Measurements from ENCODE around the gene ZFC3H1. TPM values are rescaled to one million over a fixed set of nuclear protein-coding genes. Genes with fewer than 3 reads are reported as not detected.
A peak's percentile ranks its signal among the peaks of the same experiment; 100 is the strongest.

Gene ZFC3H1
- total and polyA plus RNA-seq, 2 of the 13 experiments (the other 11 are each of a cell fraction or from before 2014, with no cell fraction given) = 17.1 to 38.3 TPM

DNA sequence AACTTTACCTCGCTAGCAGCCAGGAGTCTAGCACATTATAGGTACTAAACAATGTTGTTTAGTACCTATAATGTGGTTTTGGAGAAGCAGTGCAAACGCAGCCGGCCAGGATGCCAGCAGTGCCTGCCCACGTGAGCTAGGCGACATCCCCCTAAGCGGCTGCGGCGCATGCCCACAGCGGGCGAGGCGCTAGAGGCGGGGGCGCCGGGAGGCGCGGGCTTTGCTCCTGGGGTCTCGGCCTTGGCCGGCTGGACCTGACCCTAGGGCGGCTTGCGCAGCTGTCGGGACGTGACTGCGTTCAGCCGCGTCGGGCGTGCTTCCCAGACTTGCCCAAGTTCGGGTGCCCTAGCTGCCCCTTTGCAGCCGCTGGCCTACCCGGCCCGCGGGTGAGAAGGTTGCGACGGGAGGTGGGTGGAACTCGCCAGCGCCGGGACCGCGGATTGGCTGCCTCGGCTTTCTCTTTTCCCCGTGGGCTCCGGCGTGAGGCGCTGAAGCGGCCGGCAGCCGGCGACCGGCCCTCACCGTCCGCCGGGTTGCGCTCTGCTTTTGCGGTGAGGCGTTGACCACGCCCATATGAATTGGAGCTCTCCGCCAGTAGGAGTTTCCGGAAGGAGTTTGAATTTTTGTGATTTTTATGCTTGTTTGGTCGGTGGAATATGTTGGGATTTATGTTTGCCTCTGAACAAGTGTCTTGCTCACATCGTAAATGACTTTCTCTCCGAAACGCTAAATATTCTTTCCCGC is 22.4 kb upstream of the ZFC3H1 start, which contains the start of gene TMEM19 (continued):
- TF ChIP-seq KMT2A (CRISPR knock-in tag; IDR thresholded peaks at IDR 0.05) = peak; percentile 74; the same call in 1 of the 2 replicates
- TF ChIP-seq ZNF10 (CRISPR knock-in tag; IDR thresholded peaks at IDR 0.05; ENCODE audit: borderline replicate concordance, low read depth) = no peak
- no peak for TF ChIP-seq NFE2 (CRISPR knock-in tag; IDR thresholded peaks at IDR 0.05)
- TF ChIP-seq DR1 (CRISPR knock-in tag; IDR thresholded peaks at IDR 0.05) = peak; percentile 67
- no peak for TF ChIP-seq KLF15 (CRISPR knock-in tag; IDR thresholded peaks at IDR 0.05; ENCODE audit: borderline replicate concordance)
- no peak for TF ChIP-seq ZNF496 (CRISPR knock-in tag; IDR thresholded peaks at IDR 0.05; ENCODE audit: insufficient replicate concordance)
- TF ChIP-seq, protein P1, sequence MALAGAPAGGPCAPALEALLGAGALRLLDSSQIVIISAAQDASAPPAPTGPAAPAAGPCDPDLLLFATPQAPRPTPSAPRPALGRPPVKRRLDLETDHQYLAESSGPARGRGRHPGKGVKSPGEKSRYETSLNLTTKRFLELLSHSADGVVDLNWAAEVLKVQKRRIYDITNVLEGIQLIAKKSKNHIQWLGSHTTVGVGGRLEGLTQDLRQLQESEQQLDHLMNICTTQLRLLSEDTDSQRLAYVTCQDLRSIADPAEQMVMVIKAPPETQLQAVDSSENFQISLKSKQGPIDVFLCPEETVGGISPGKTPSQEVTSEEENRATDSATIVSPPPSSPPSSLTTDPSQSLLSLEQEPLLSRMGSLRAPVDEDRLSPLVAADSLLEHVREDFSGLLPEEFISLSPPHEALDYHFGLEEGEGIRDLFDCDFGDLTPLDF (CRISPR knock-in tag; IDR thresholded peaks at IDR 0.05) = no peak; the same call in 1 of the 2 replicates
- TF ChIP-seq, protein P2, sequence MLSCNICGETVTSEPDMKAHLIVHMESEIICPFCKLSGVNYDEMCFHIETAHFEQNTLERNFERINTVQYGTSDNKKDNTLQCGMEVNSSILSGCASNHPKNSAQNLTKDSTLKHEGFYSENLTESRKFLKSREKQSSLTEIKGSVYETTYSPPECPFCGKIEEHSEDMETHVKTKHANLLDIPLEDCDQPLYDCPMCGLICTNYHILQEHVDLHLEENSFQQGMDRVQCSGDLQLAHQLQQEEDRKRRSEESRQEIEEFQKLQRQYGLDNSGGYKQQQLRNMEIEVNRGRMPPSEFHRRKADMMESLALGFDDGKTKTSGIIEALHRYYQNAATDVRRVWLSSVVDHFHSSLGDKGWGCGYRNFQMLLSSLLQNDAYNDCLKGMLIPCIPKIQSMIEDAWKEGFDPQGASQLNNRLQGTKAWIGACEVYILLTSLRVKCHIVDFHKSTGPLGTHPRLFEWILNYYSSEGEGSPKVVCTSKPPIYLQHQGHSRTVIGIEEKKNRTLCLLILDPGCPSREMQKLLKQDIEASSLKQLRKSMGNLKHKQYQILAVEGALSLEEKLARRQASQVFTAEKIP (CRISPR knock-in tag; IDR thresholded peaks at IDR 0.05; ENCODE audit: borderline replicate concordance) = no peak
- no peak for TF ChIP-seq ATRX (CRISPR knock-in tag; IDR thresholded peaks at IDR 0.05; ENCODE audit: borderline replicate concordance)
- 0 out of 2 replicates have a peak, but pooled peaks have one; percentile 81 for TF ChIP-seq KAT7 (CRISPR knock-in tag; IDR thresholded peaks at IDR 0.05; ENCODE audit: borderline replicate concordance)
- no peak for TF ChIP-seq FOXA1 (IDR thresholded peaks at IDR 0.05)
- 0 out of 2 replicates have a peak, but pooled peaks have one; percentile 11 for TF ChIP-seq FOXA1 (CRISPR knock-in tag; IDR thresholded peaks at IDR 0.05)
- TF ChIP-seq RAD51 (IDR thresholded peaks at IDR 0.05; ENCODE audit: borderline replicate concordance) = no peak
- no peak for TF ChIP-seq ISX (CRISPR knock-in tag; conservative IDR thresholded peaks at IDR 0.05)
- TF ChIP-seq ZNF569 (CRISPR knock-in tag; IDR thresholded peaks at IDR 0.05; ENCODE audit: borderline replicate concordance) = no peak
- TF ChIP-seq RBAK (CRISPR knock-in tag; IDR thresholded peaks at IDR 0.05) = no peak
- no peak for TF ChIP-seq CBX2 (IDR thresholded peaks at IDR 0.05; ENCODE audit: low read depth, low read length)
- TF ChIP-seq CBX2 (CRISPR knock-in tag; IDR thresholded peaks at IDR 0.05; ENCODE audit: low read depth) = no peak
- TF ChIP-seq, protein P3, sequence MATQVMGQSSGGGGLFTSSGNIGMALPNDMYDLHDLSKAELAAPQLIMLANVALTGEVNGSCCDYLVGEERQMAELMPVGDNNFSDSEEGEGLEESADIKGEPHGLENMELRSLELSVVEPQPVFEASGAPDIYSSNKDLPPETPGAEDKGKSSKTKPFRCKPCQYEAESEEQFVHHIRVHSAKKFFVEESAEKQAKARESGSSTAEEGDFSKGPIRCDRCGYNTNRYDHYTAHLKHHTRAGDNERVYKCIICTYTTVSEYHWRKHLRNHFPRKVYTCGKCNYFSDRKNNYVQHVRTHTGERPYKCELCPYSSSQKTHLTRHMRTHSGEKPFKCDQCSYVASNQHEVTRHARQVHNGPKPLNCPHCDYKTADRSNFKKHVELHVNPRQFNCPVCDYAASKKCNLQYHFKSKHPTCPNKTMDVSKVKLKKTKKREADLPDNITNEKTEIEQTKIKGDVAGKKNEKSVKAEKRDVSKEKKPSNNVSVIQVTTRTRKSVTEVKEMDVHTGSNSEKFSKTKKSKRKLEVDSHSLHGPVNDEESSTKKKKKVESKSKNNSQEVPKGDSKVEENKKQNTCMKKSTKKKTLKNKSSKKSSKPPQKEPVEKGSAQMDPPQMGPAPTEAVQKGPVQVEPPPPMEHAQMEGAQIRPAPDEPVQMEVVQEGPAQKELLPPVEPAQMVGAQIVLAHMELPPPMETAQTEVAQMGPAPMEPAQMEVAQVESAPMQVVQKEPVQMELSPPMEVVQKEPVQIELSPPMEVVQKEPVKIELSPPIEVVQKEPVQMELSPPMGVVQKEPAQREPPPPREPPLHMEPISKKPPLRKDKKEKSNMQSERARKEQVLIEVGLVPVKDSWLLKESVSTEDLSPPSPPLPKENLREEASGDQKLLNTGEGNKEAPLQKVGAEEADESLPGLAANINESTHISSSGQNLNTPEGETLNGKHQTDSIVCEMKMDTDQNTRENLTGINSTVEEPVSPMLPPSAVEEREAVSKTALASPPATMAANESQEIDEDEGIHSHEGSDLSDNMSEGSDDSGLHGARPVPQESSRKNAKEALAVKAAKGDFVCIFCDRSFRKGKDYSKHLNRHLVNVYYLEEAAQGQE (IDR thresholded peaks at IDR 0.05; ENCODE audit: borderline replicate concordance in 1 of 2, low read depth in 1 of 2, low read length in 2 of 2) = no peak
- no peak for TF ChIP-seq PCBP2 (optimal IDR thresholded peaks at IDR 0.05; ENCODE audit: low read depth, low read length, poor library complexity, severe bottlenecking)
- peak; percentile 92 for TF ChIP-seq SPEN (CRISPR knock-in tag; IDR thresholded peaks at IDR 0.05; ENCODE audit: low read depth)
- TF ChIP-seq ZNF296 (CRISPR knock-in tag; conservative IDR thresholded peaks at IDR 0.05) = no peak
- TF ChIP-seq RXRA (CRISPR knock-in tag; IDR thresholded peaks at IDR 0.05) = peak; percentile 91
- peak; percentile 95 for TF ChIP-seq SALL1 (CRISPR knock-in tag; IDR thresholded peaks at IDR 0.05)

Measured in HepG2 (cell line).